ENCODE results near the gene ITIH3.

Gene ITIH3

DNA sequence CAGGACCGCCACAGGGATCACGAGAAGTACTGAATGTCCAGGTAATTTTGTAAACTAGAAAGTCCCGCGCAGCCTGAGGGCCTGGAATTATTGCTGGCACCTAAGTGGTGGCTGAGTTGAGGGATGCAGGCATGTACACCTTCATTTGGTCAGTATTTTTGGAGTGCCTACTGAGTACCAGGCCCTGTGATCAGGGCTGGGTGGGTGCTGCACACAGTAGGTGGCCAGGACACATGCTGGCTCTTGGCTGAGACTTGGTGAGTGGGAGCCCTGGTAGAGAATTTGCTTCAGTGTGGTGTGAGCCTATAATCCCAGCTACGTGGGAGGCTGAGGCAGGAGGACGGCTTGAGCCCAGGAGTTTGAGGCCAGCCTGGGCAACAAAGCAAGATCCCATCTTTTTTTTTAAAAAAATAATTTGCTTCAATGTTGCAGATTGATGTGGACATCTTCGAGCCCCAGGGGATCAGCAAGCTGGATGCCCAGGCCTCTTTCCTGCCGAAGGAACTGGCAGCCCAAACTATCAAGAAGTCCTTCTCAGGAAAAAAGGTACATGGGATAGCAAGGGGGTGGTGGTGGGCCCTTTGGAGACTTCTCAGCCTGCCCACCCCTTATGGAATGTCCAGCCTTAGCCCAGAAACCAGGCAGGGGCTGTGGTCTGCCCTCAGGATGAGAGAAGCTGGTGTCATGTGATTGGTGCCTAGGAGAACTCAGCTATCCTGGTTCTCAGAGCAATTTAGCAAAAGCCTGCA, 14.6 kb upstream of the ITIH3 start:
- DNase-seq = no peak

GRCh38 chr3:52781741-52782140, 12.9 kb upstream of the ITIH3 start:
- DNase-seq = no peak

GRCh38 chr3:52782412-52783210, 12.0 kb upstream of the ITIH3 start:
- no peak for DNase-seq

DNA sequence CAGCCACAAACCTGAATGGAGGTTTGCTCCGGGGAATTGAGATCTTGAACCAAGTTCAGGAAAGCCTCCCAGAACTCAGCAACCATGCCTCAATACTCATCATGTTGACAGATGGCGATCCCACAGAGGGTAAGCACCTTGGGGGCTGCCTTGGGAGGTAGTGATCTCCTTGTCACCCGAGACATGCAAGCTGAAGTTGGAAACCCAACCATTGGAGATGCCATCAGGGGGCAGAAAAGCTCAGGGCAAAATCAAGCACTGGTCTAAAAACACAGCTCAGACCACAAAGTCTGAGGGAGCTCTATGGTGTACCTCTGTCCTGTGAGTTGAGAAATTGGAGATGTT, 11.4 kb upstream of the ITIH3 start:
- DNase-seq = no peak

DNA sequence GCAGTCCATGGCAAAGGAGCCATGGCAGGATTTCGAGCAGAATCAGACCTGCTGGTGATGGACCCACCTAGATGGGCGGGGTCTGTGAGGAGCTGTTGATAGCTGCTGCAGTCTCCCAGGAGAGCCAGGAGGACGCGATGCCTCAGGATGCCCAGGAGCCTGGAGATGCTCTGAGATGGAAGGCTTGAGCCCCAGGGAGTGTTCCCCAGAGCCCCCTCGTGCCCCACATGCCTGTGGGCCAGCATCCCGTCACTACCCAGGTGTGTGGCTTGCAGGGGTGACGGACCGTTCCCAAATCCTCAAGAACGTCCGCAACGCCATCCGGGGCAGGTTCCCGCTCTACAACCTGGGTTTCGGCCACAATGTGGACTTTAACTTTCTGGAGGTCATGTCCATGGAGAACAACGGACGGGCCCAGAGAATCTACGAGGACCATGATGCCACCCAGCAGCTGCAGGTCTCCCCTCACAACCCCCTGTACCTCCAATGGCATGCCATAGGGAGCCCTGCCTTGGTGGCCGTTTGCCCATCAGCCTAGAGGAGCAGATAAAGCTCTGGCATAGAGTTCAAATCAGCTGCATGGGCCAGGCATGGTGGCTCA, 10.5 kb upstream of the ITIH3 start:
- DNase-seq = no peak

- no peak for DNase-seq
Measured at GRCh38 chr3:52784931-52785590, 9.5 kb upstream of the ITIH3 start.

DNA sequence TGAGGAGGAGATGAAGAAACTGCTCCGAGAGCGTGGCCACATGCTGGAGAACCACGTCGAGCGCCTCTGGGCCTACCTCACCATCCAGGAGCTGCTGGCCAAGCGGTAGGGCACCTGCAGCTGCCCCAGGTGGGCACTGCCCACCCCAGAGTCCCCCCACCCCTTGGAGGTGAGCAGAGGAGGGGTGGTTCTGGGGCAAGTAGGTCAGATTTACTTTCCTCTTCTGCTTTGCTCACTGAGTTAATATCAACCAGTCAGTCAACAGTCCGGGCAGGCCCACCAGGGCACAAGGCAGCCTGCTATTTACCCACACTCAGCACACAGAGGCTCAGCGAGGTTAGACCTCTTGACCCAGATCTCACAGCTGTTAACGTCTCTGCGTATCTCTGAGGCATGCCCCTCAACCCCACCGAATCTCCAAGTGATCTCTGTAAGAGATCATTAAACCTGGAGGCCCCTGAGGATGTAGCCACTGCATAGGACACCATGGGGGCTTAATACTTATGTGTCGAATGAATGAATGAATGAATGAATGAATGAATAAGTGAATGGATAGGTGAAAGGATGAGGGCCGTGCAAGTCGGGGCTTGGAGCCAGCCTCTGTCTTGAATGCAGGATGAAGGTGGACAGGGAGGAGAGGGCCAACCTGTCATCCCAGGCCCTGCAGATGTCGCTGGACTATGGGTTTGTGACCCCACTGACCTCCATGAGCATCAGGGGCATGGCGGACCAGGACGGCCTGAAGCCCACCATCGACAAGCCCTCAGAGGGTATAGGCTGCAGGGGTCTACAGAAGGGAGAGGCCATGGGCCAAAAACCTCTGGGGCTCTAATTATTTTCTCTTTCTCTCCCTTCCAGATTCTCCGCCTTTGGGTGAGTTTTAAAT, 8.0 kb upstream of the ITIH3 start:
- DNase-seq = no peak

- DNase-seq = no peak
Measured at GRCh38 chr3:52787246-52787645, 7.3 kb upstream of the ITIH3 start.

GRCh38 chr3:52787672-52788625, 6.6 kb upstream of the ITIH3 start:
- DNase-seq = no peak

GRCh38 chr3:52788890-52789745, 5.5 kb upstream of the ITIH3 start:
- no peak for DNase-seq

DNA sequence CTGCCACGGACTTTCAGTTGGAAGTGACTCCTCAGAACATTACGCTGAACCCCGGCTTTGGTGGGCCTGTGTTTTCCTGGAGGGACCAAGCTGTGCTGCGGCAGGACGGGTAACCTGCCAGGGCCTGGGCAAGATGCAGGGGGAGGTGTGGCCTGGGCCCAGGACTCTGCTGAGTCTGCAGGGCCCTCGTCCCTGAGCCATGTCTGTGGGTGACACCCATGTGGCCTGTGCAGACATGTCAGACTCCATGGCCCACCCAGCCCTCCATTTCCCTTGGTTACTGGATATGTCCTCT, 4.9 kb upstream of the ITIH3 start:
- DNase-seq = no peak

- no peak for DNase-seq
Measured at GRCh38 chr3:52790337-52790736, 4.3 kb upstream of the ITIH3 start.

DNA sequence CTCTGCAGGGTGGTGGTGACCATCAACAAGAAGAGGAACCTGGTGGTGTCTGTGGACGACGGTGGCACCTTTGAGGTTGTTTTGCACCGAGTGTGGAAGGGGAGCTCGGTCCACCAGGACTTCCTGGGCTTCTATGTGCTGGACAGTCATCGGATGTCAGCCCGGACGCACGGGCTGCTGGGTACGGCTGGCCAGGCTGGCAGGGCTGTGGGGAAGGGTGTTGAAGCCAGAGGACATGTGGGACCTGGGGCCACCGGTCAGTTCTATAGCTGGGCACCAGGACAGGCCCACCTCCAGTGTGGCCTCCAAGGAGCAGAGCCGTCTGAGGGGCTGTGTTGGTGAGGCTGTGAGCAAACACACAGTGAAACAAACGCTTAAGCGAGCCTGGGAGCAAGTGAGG, 3.9 kb upstream of the ITIH3 start:
- no peak for DNase-seq

DNA sequence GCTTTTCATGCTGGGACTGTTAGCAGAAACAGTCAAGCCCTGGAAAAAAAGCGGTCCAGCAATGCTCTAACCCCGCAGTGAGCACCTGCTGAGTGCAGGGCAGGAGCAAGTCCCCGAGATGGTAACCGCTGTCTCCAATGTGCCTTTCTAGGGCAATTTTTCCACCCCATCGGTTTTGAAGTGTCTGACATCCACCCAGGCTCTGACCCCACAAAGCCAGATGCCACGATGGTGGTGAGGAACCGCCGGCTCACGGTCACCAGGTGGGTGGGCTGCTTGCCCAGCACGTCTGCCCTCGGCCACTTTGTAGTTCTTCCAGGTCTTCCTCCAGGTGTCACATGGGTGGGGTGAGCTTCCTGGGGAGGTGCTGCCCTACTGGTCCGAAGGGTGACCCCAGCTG, 3.2 kb upstream of the ITIH3 start:
- no peak for DNase-seq

DNA sequence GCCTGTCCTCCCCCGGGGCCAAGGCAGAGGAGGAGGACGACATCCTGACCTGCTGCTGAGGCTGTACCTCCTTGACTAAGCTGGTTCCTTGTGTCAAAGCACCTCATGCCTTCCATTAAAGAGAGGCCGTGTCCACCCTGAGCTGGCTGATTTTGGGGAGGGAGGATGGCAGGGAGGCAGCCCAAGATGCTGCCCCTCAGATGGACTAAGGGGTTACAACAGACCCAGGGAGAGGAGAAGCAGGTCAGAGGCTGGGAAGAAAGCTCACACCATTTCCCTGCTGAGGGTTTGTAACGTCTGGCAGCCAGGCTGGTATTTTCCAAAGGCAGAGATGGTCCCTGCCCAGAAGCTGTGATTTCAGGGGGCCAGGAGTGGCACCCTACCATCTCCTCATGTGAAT, 2.7 kb upstream of the ITIH3 start:
- DNase-seq = no peak

DNA sequence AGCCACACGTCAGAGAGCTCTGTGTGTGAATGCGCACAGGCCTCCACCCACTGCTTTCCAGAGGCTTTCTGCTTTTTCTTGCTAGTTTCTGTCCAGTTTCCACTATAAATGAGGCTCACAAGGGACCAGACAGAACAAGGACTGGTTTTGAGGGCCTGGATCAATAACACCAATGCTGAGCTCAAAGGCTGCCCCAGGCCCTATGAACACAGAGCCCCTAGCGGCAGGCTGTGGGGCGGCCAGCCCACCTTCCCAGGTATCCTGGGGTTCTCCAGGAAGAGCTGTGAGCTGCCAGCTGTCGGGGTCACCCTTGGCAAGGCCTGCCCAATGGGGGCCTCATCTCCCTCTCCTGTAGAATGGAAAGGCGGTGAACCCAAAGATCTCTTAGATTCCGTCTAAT, 2.2 kb upstream of the ITIH3 start:
- DNase-seq = no peak

GRCh38 chr3:52792961-52793695, 1.5 kb upstream of the ITIH3 start:
- no peak for DNase-seq

- no peak for DNase-seq
Measured at GRCh38 chr3:52793702-52794611, 639 bp upstream of the ITIH3 start.
